Stimulated activated CD4-positive, alpha-beta T cell treated with anti-CD3 and anti-CD28 coated beads, Interleukin-15, amount 100 ng/mL, for 1 hour (primary cell): Measurements from ENCODE around the gene NYAP2.

Experiments
- DNase-seq, 2 donors: peaks; one replicate each; pipeline ENCODE4 v3.0.0-alpha.2; 2020; ENCODE audit warnings: low read depth in 1 of 2, low spot score in 1 of 2

Gene NYAP2

DNA sequence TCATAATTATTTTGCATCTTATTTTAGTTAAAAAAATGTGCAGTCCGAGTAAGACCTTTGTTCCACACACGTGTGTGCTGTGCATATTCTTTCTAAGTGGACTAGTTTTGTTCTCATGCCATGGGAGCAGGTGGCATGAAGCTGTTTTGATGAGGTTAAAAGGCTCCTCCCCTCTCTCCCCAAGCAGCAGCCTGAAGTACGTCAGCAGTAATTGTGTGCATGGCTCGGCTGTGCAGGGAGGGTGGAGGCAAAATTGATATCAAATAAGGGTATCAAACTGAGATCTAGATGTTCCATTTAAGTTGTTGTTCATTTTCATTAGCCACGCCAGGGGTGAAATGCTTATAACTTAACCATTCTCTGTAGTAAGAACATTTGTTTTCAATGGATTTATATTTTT, at the start of gene NYAP2:
Gene NYAP2 (plus strand): TSS at position 207 of the 400 bp plus-strand sequence. CDS start 9,171 bp downstream, outside the sequence.
- no peak for DNase-seq

DNA sequence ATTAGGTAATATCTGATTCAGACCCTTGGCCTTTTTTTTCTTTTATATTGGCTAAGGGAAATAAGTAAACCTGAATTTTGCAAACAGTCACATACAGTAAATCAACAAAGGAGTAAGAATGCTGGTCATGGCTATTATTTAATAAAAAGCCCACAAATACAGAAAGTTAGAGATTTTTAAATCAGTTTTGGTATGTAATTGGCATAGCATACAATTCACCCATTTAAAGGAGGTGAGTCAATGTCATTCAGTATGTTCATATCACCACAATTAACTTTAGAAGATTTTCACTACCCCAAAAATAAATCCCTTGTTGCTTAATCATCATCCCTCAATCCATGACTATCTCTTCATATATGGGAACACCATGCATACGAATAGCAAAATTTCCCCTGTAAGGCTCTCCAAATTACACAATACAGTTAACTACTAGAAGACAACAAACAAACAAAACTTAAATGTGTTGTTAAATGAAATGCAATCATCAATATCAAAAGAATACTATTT, 45.9 kb upstream of the NYAP2 start:
- DNase-seq: no peak

DNA sequence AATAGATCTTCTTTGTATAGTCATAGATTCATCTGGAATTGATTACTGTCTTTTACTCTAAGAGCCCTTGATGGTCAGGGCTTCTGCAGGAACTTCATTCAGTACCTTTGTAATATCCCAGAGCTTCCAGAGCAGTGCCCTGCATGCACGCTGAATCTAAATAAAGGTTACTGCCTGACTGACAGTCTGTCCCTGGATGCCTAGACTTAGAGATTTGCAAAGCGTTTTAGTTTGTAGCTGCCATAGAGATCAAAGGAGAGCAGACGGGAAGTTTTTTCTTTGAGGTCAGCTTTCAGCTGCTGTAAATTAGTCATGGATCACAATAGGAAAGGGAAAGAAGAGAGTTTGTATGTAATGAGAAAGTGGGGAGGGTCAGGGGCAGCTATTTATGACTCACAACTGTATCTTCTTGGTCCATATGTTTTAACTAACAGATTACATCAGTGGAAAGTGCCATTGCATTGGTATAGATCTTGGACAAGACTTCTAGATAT, 45.2 kb upstream of the NYAP2 start:
- DNase-seq: no peak

DNA sequence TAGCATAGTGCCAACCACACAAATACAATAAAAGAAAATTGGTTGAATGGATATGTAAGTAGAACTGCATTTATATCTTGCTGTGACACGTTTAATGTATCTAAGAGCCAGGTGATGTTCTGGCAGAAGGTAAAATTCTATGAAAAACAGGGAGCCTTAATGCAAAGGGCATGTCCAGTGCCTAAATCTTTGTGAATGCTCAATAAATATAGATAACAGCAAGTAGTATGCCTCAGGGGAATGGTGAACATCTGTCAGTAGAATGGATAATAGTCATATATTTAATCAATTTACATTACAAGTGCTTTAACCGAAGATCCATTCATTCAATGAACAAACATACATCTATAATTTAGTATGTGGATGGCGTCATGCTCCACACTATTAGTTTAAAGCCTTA, 43.7 kb upstream of the NYAP2 start:
- DNase-seq: no peak

DNA sequence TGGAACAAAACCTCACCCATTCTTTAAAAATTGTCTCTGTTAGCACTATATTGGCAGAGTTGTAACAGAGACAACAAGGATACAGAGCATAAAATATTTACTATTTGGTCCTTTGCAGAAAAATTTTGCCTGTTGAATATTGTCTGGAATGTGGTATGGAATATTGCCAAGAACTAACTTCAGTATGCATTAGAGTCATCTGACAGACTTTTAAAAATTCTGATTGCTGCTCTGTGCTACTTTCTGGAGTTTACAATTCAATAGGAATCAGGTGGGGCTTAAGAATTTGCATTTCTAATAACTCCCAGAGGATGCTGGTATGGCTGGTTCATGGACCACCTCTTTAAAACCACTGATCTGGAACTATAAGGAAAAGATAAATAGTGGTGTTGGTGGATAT, 32.8 kb upstream of the NYAP2 start:
- DNase-seq: no peak

DNA sequence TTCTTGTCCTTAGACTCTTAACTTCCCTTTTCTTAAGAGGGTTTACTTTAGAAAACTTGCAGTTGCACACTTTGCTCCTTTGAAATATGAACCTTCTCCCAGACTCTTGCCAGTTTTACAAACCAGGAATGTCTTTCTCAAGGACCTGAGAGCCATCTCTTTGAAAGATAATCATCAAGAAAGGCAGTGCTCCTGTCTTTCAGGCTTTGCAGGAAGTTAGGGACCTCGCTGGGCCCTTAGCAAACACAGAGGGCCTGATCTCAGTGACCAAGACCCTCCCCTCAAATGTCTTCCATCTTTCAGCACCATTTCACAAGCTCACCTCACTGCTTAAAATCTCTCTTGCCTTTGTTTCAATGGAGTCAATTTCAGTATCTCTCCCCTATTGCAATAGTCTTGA, 32.0 kb upstream of the NYAP2 start:
- no peak for DNase-seq

DNA sequence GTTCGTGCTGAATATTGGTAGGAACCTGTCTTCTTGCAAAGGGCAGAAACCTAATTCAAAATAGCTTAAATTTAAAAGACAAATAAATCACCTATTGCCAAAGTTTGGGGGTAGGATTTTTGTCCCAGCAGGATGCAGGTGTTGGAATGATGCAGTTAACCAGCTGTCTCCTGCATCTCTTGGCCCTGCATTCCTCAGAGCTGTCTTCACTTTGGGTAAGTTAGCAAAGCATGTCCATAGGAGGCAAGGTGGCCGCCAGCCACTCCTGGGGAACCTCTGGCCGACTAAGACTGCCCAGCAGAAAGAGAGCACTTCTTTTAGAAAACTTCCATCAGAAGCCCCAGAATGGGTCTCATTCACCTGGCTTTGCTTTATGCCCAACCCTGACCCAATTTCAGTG, 20.5 kb upstream of the NYAP2 start:
- no peak for DNase-seq

DNA sequence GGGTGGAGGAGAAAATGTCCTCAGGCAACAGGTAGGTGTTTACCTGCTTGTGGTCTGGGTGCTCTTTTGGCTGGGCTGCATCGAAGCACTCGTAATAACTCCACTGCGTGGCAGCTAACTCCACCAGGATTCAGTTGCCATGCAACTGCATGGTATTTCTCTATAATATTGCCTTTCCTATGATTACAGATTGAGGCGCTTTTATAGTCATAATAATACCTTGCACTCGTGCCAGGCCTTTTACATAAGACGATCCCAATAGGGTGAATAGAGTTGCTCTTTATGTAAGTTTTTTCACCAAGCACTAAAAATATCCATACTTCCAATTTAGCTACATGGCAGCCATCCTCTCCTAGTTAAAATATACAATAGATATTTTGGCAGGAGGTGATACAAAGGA, 19.7 kb upstream of the NYAP2 start:
- no peak for DNase-seq

DNA sequence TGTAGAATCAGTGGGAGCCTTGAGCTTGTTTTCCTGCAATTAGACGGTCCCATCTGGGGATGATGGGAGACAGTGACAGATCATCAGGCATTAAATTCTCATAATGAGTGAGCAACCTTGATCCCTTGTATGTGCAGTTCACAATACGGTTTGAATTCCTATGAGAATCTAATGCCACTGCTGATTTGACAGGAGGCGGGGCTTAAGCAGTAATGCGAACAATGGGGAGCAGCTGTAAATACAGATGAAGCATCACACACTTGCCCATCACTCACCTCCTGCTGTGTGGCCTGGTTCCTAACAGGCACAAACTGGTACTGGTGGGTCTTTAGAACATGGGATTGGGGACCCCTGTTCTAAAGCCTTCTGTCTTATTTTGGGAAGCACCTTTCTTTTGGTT, 17.9 kb upstream of the NYAP2 start:
- no peak for DNase-seq

DNA sequence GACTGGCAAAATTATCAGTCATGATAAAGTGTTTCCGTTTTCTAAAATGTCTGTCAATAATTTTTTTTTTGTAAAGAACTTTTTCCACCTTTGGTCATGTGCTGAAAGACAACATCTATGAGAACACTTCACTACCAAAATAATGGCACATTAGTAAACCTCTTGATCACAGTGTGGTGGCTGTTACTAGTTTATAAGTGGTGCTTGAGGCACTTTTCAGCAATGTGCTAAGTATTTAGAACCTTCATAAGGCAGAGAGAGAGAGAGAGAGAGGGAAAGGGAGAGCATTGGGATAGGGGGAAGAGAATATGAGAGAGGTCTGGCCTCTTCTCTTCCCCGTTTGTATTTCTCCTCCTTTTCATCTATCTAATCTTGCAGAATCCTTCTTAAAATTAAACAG, 1.1 kb upstream of the NYAP2 start:
- DNase-seq: no peak

DNA sequence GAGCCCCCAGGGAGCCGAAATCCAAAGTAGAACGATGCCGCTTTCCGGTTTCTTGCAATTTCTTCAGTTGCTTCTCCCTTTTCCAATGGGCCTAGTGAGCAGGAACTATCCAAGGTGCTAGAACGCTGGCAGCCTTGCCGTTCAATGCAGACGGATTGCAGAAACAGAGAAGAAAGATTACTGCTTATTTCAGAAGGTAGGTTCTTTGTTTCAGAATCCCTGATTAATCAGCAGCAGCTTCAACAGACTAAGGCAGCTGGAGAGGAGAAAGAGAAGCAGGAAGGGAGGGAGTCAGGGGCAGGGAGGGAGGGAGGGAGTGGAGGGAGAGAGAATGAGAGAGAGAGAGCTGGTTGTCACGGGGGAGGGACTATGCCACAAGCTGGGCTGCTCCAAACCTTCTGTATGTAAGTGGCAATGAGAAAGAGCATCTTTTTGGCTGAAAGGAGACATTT, 576 bp downstream of the NYAP2 start:
- DNase-seq: no peak

DNA sequence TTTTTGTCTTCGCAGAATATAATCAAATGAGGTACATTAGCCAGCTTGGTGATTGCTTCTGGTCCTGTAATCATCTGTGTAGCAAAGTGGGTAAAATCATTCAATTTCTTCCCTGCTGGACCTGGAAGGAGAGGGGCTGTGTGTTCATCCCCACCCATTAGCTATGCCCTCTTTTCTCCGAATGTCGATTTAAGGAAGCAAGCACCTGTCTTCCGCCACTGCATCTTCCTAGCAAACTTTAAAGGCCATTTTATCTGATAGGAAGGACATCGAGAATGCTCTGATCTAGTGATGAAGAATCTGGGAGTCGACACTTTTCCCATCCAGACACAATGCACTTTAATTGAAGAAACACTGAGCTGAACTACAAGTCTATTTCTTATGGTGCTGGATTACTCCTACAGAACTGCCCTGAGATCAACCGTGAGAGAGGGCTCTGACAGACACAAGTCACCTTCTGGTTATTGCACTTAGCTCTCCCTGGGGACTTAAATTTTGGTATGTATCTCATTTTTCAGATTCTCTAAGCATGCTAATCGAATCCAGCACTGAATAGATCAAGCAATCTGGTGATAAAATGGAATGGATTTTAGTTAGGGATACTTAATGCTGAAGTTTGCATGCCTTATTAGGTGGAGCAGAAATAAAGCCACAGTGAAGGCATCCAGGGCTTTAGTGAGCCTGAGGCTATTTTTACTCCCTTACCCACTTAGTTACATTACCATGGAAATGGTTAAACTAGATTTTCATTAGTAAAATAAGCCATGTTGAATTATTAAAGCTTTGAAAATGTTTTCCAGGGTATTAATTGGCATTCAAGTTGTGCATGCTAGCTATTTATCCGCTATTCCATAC, 1.3 kb downstream of the NYAP2 start:
- no peak for DNase-seq

DNA sequence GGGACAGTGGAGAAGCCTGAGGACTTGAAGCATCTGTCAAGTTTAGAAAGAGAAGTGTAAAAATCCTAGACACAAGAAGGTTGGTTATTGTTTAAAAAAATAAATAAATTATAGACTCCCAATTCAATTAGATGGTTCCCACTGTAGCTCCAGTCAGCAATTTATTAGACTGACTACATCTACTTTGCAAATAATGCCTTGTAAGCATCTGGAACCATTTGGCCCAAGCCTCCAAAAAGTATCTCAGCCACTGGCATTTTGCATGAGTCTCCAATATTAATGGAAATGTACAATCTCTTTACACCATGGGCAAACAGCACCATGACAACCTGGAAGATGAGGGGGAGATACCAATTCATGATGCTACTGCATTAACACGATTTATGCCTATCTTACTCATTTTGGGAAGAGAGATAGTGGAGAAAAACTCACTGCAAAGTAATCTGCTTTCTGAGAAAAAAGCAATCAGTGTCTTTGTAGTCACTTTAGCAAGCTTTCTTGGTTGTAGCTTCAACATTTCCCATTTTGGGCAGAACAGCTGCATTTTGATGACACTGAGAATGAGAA, 2.8 kb downstream of the NYAP2 start:
- no peak for DNase-seq

DNA sequence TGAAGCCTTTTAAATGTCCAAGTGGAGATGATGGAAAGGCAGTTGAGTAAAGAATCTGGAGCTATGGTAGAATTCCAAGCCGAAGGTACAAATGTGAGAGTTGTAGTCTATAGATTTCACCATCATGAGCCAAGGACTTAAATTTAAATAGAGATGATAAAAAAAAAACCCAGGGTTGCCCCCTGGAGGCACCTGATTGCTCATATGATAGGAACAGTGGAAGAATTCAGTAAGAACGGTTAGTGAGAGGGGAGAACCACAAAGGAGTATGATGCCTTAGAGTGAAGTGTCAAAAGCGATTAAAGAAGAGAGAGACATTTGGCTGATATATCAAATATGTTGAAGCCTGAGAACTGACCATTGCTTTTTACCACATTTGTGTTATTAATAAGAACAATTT, 11.9 kb downstream of the NYAP2 start:
- DNase-seq: no peak

DNA sequence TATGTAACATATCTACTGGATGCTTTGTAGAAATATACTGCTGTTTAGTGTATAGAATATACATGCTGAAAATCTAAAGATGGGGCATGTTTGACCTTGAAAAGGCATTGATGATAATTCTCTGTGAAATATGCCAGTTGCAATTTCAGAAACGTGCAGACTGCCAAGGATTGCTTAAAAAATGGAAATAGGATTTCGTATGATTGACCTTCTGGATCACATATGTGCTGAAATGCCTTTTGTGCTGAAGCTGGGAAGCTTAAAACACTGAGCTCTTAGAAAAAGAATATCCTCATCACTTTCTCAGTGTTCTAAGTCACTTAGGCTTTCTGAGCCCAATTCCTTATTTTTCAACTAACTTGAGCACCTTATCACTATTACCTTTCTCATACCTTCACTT, 14.3 kb downstream of the NYAP2 start:
- DNase-seq: no peak

DNA sequence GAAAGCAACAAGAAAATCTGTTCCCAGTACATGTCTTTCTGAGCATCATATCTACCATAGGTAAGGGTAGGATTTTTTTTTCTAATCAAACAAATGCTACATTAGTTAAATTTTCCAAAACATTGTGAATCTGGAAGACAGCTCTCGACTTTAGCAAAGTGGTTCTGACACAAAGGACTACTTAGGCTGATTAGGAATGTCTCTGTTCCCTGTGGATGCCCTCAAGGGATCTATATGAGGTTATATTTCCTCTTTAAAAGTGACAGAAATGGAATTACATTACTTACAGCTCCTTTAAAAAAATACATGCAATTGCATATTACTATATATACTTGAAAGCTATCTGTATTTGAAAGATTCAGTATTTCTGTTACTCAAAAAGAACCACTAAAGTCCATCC, 15.4 kb downstream of the NYAP2 start:
- no peak for DNase-seq

DNA sequence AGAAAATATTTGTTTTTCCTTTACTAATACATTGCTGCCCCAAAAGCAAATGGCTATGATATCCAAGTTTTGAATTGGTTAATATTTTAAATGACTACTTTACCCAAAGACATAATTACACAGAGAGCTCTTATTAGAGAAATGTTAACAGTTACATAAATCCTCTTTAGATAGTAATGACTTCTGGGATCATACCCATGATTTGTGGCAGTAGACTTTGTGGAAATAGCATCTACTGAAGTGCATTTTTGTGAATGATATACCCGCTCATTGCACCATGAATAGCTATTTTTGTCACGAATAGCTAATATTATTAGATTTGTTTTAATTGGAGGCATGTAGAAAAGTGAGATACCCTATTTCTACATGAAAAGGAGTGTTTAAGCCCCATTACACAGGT, 15.8 kb downstream of the NYAP2 start:
- no peak for DNase-seq

DNA sequence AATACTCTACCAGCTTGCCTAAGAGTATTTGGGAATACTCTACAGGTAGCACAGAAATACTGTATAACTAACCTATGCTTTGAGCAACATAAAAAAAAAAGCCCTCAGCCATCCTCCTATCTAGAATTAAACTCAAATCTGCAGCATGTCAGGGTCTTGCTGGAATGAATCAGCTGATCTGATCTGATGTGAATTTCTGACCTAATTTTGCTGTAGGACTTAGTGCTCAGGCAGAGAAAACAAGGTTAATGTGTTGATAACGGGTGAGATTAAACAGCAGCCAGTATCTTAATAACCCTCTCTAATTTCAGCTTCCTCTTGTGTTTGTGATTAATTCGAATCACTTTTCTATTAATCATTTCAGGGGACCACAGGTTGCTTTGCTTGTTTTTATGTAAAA, 16.3 kb downstream of the NYAP2 start:
- DNase-seq: no peak

DNA sequence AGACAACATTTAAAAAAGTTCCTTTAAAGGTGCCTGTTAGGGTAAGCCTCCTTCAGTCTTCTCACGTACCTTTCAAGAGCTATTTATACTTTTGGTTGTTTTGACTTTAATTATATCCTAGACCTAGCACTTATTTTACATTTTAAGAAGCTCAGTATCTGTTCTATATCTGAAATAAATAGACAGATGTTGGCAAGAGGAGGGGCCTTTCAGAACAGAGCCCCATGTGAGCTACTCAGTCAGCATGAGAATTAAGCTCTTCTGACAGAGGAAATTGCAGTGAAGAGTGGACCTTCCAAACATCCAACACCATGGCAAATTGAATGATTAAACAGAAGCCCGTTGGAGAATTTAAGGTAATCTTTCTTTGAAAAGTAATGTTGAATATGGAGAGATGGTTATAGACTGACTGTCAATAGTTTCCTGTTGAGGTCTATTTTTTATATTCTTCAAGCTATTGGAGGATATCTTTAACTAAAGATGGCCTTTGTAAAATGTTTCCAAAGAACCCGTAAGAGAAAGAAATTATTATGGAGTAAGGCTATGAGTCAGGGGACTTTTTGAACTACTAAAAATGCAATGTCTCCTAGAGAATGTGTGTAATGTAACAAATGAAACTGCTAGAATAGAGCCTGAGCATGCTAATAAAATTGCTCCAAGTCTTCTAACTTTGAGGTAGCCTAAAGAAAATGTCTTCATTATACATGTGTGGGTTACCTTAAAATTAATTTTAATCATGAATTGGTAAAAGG, 17.3 kb downstream of the NYAP2 start:
- DNase-seq: no peak

DNA sequence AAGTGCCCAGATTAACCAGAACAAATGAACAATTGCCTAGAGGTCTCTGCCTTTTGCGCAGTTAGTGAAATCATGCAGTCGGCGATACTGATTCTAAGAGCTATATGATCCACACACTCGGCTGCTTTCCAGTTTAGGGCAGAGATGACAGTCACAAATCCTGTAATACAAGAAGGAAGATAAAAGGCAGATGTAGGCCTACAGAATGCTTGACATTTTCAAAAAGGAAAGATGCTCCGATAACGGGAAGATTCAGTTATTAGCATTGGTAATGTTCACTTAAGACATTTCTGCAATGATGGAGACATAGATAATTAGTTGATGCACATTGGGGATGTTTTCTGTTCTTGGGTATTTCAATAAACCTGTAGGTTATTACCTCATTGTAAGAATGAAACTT, 19.5 kb downstream of the NYAP2 start:
- DNase-seq: no peak

DNA sequence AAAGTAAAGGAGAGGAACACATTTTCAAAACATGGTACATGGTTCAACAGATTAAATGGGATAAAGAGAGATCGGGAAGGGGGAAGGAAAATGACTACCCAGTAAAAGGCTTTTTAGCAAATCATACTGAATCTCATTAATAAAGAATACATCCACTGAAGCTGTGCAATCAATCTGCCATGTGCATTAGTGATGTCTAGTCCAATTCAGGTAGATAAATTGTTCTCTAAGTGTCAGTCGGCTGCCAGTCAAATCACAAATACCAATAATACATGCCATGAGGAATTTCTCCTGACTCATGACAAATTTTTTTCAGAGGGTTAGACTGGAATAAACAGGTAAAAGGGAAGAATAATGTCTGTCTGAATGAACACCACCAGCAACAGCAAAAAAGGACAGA, 22.6 kb downstream of the NYAP2 start:
- no peak for DNase-seq

DNA sequence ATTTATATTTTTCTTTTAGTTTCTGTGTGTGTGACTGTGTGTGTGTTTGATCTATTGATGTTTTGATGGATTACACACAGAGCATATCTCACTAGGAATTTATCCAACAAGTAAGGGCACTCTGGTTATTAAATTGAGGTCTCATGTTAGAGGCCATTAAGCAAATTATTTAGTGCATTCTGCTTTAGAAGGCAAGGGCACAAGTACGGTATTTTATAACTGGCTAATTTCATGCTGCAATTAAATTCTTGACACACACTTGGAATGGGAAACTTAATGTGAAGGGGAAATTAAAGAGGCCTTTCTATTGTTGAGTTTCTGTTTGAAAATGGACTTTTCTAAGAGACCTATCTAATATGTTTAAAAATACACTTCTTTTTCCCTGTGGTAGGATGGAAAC, 25.8 kb downstream of the NYAP2 start:
- DNase-seq: no peak
